HG02642 (cell line): ENCODE measurements around the gene C12orf42.
A peak's percentile ranks its signal among the peaks of the same experiment; 100 is the strongest.

Experiments used
- ATAC-seq: cut with Tn5 transposase; IDR thresholded peaks from one replicate; pipeline ENCODE4 v1.9.1; 2021; ENCODE audit warnings: mild to moderate bottlenecking; ENCODE audit not compliant: unreplicated experiment, poor library complexity

The C12orf42 gene

GRCh38 chr12:103495469-103496456 is at the start of gene C12orf42:
Gene C12orf42, minus strand, starts transcription at chr12:103495968. Its CDS starts 17,542 bp downstream, at chr12:103478426.
- peak; percentile 80 for ATAC-seq

GRCh38 chr12:103542078-103542477 is 46.3 kb upstream of the C12orf42 start:
- ATAC-seq = no peak

- ATAC-seq = no peak
Observed at GRCh38 chr12:103540319-103540718, 44.6 kb upstream of the C12orf42 start.

GRCh38 chr12:103538397-103538796 is 42.6 kb upstream of the C12orf42 start:
- no peak for ATAC-seq

- ATAC-seq = no peak
Observed at GRCh38 chr12:103530307-103531066, 34.7 kb upstream of the C12orf42 start.

- ATAC-seq = no peak
Observed at GRCh38 chr12:103529306-103529705, 33.5 kb upstream of the C12orf42 start.

GRCh38 chr12:103524238-103524875 is 28.6 kb upstream of the C12orf42 start:
- ATAC-seq = no peak

GRCh38 chr12:103523771-103524170 is 28.0 kb upstream of the C12orf42 start:
- no peak for ATAC-seq

GRCh38 chr12:103520686-103521215 is 25.0 kb upstream of the C12orf42 start:
- no peak for ATAC-seq

- no peak for ATAC-seq
Observed at GRCh38 chr12:103519632-103520031, 23.9 kb upstream of the C12orf42 start.

GRCh38 chr12:103518899-103519298 is 23.1 kb upstream of the C12orf42 start:
- ATAC-seq = no peak

GRCh38 chr12:103517161-103517560 is 21.4 kb upstream of the C12orf42 start:
- ATAC-seq = no peak

GRCh38 chr12:103515341-103515740 is 19.6 kb upstream of the C12orf42 start:
- no peak for ATAC-seq

- ATAC-seq = no peak
Observed at GRCh38 chr12:103513875-103514274, 18.1 kb upstream of the C12orf42 start.

GRCh38 chr12:103505371-103506236 is 9.8 kb upstream of the C12orf42 start:
- ATAC-seq = peak; percentile 95

- ATAC-seq = no peak
Observed at GRCh38 chr12:103504606-103505005, 8.8 kb upstream of the C12orf42 start.

GRCh38 chr12:103503546-103504480 is 8.0 kb upstream of the C12orf42 start:
- ATAC-seq = no peak

GRCh38 chr12:103501447-103501846 is 5.7 kb upstream of the C12orf42 start:
- no peak for ATAC-seq
